IMR-90 (cell line): ENCODE data around the gene FOXF1. TPM values are rescaled to one million over a fixed set of nuclear protein-coding genes. Genes with fewer than 3 reads are reported as not detected.

Experiments used
- ATAC-seq: fragments of 200-7000 bp; cut with Tn5 transposase; 2 replicates; pipeline ENCODE4 v1.9.1; 2020; ENCODE audit warnings: low read depth, mild to moderate bottlenecking, moderate library complexity
- BruUV-seq: library from RNA; stranded (reverse); fragments of 400-500 nt; replicated peaks from 2 replicates; lab custom pipeline; 2021; lab: Mats Ljungman, UMichigan
- CTCF ChIA-PET: fragments of 300-600 bp; formaldehyde crosslinking; extraction: SDS; loops from one replicate; lab custom pipeline; 2021; ENCODE audit warnings: antibody characterized with exemption; lab: Yijun Ruan, JAX
- POLR2A ChIA-PET: fragments of 300-600 bp; sonication (Branson Sonifier 250); formaldehyde crosslinking; loops from one replicate; lab custom pipeline; 2022; ENCODE audit warnings: antibody characterized with exemption; ENCODE audit not compliant: unreplicated experiment; lab: Charles Lee
- DNase-seq: peaks from one replicate; pipeline ENCODE4 v3.0.0; 2013
- H2AFZ ChIP-seq: replicated peaks from 2 replicates; pipeline ENCODE3; 2013; ENCODE audit warnings: low read length, mild to moderate bottlenecking; ENCODE audit not compliant: poor library complexity
- H2AK5ac ChIP-seq: 2 replicates; pipeline ENCODE4 v1.6.1; 2013; ENCODE audit warnings: low read depth, low read length, inconsistent platforms
- H2AK9ac ChIP-seq: replicated peaks from 2 replicates; pipeline ENCODE3; 2013; ENCODE audit warnings: mild to moderate bottlenecking, low read depth, low read length, moderate library complexity; ENCODE audit not compliant: poor library complexity
- H2BK120ac ChIP-seq: 2 replicates; pipeline ENCODE4 v1.6.1; 2013; ENCODE audit warnings: low read depth, low read length, inconsistent platforms
- H2BK15ac ChIP-seq: 3 replicates; pipeline ENCODE4 v1.6.1; 2013; ENCODE audit warnings: low read depth, low read length, inconsistent platforms
- H2BK20ac ChIP-seq: 2 replicates; pipeline ENCODE4 v1.6.1; 2013; ENCODE audit warnings: low read depth, mild to moderate bottlenecking, inconsistent platforms, low read length, moderate library complexity
- H2BK5ac ChIP-seq: 2 replicates; pipeline ENCODE4 v1.6.1; 2013; ENCODE audit warnings: mild to moderate bottlenecking, low read depth, low read length, inconsistent platforms; ENCODE audit not compliant: poor library complexity, severe bottlenecking
- H3K14ac ChIP-seq: replicated peaks from 2 replicates; pipeline ENCODE4 v1.6.1; 2013; ENCODE audit warnings: low read depth, low read length, inconsistent platforms
- H3K18ac ChIP-seq: 2 replicates; pipeline ENCODE4 v1.6.1; 2013; ENCODE audit warnings: low read depth, low read length, control low read depth
- H3K23ac ChIP-seq: 2 replicates; pipeline ENCODE4 v1.6.1; 2013; ENCODE audit warnings: low read depth, low read length, inconsistent platforms
- H3K27ac ChIP-seq: 2 replicates; pipeline ENCODE4 v1.5.1; 2013; ENCODE audit warnings: mild to moderate bottlenecking, control low read depth, low read length; ENCODE audit not compliant: insufficient read depth
- H3K27me3 ChIP-seq: 2 replicates; pipeline ENCODE4 v1.6.1; 2013; ENCODE audit warnings: low read length; ENCODE audit not compliant: control insufficient read depth, insufficient read depth
- H3K36me3 ChIP-seq: 2 replicates; pipeline ENCODE4 v1.6.1; 2013; ENCODE audit warnings: low read length, mixed read lengths; ENCODE audit not compliant: control insufficient read depth, insufficient read depth
- H3K4ac ChIP-seq: 2 replicates; pipeline ENCODE4 v1.6.1; 2013; ENCODE audit warnings: low read depth, low read length, inconsistent platforms
- H3K4me1 ChIP-seq: 2 replicates; pipeline ENCODE4 v1.6.1; 2013; ENCODE audit warnings: low read length, mixed read lengths; ENCODE audit not compliant: control insufficient read depth, insufficient read depth
- H3K4me2 ChIP-seq: 2 replicates; pipeline ENCODE4 v1.6.1; 2013; ENCODE audit warnings: low read depth, mild to moderate bottlenecking, control low read depth, low read length, moderate library complexity
- H3K4me3 ChIP-seq: 2 replicates; pipeline ENCODE4 v1.5.1; 2013; ENCODE audit warnings: low read depth, mild to moderate bottlenecking, control low read depth, low read length, moderate library complexity; ENCODE audit not compliant: insufficient read depth
- H3K56ac ChIP-seq: 2 replicates; pipeline ENCODE4 v1.6.1; 2013; ENCODE audit warnings: low read length, inconsistent platforms; ENCODE audit not compliant: insufficient read depth; ENCODE audit errors: extremely low read depth
- H3K79me1 ChIP-seq, 2 experiments: 2 replicates each; pipeline ENCODE4 v1.6.1; 2013; ENCODE audit warnings: low read length in 2 of 2, inconsistent platforms in 1 of 2, low read depth in 1 of 2
- H3K9ac ChIP-seq: 2 replicates; pipeline ENCODE4 v1.6.1; 2013; ENCODE audit warnings: low read depth, low read length, control low read depth
- H3K9me1 ChIP-seq: 2 replicates; pipeline ENCODE4 v1.6.1; 2013; ENCODE audit warnings: low read length, inconsistent platforms; ENCODE audit not compliant: insufficient read depth
- H3K9me3 ChIP-seq: 2 replicates; pipeline ENCODE4 v1.6.1; 2013; ENCODE audit warnings: low read length; ENCODE audit not compliant: control insufficient read depth, insufficient read depth
- H4K20me1 ChIP-seq: 2 replicates; pipeline ENCODE4 v1.6.1; 2013; ENCODE audit warnings: low read length, inconsistent platforms; ENCODE audit not compliant: insufficient read depth
- H4K5ac ChIP-seq: 2 replicates; pipeline ENCODE4 v1.6.1; 2013; ENCODE audit warnings: mild to moderate bottlenecking, low read depth, low read length, control low read depth
- H4K8ac ChIP-seq, 2 experiments: 2 replicates each; pipeline ENCODE4 v1.6.1; 2013; ENCODE audit warnings: low read depth in 2 of 2, low read length in 2 of 2, control low read depth in 1 of 2, inconsistent platforms in 1 of 2
- H4K91ac ChIP-seq: 2 replicates; pipeline ENCODE4 v1.6.1; 2013; ENCODE audit warnings: low read depth, low read length, inconsistent platforms; ENCODE audit not compliant: insufficient read depth
- BHLHE40 ChIP-seq: fragments of 150-350 bp; IDR thresholded peaks from 2 replicates; pipeline ENCODE4 v1.6.1; 2016; ENCODE audit warnings: mild to moderate bottlenecking, low read depth, low read length
- CEBPB ChIP-seq: IDR thresholded peaks from 2 replicates; pipeline ENCODE4 v1.6.1; 2012; ENCODE audit warnings: low read depth, low read length, improper control_type of control experiment
- CHD1 ChIP-seq: IDR thresholded peaks from 2 replicates; pipeline ENCODE4 v1.6.1; 2012; ENCODE audit warnings: low read depth, low read length, improper control_type of control experiment
- CTCF ChIP-seq: conservative IDR thresholded peaks from 2 replicates; pipeline ENCODE4 v1.5.1; 2012; ENCODE audit warnings: mild to moderate bottlenecking, low read depth, low read length, improper control_type of control experiment
- FOS ChIP-seq: fragments of 150-350 bp; IDR thresholded peaks from 2 replicates; pipeline ENCODE4 v1.6.1; 2016; ENCODE audit warnings: low read depth, low read length
- MAFK ChIP-seq: IDR thresholded peaks from 2 replicates; pipeline ENCODE4 v1.6.1; 2012; ENCODE audit warnings: low read depth, low read length, improper control_type of control experiment
- MAZ ChIP-seq: IDR thresholded peaks from 2 replicates; pipeline ENCODE4 v1.6.1; 2012; ENCODE audit warnings: low read depth, mild to moderate bottlenecking, low read length, improper control_type of control experiment, moderate library complexity, borderline replicate concordance
- MXI1 ChIP-seq: IDR thresholded peaks from 2 replicates; pipeline ENCODE4 v1.6.1; 2012; ENCODE audit warnings: low read depth, mild to moderate bottlenecking, low read length, moderate library complexity, borderline replicate concordance
- NFE2L2 ChIP-seq: fragments of 150-350 bp; IDR thresholded peaks from 2 replicates; pipeline ENCODE4 v1.6.1; 2016; ENCODE audit warnings: low read depth, mild to moderate bottlenecking, low read length
- POLR2A ChIP-seq: IDR thresholded peaks from 2 replicates; pipeline ENCODE4 v1.6.1; 2012; ENCODE audit warnings: mild to moderate bottlenecking, low read depth, low read length
- RAD21 ChIP-seq: IDR thresholded peaks from 2 replicates; pipeline ENCODE4 v1.6.1; 2012; ENCODE audit warnings: low read length, improper control_type of control experiment
- RCOR1 ChIP-seq: IDR thresholded peaks from 2 replicates; pipeline ENCODE4 v1.6.1; 2012; ENCODE audit warnings: mild to moderate bottlenecking, low read length, improper control_type of control experiment; ENCODE audit not compliant: insufficient replicate concordance
- RFX5 ChIP-seq: IDR thresholded peaks from 2 replicates; pipeline ENCODE4 v1.8.0; 2012; ENCODE audit warnings: low read depth, mild to moderate bottlenecking, low read length, moderate library complexity
- SMC3 ChIP-seq: fragments of 150-350 bp; IDR thresholded peaks from 2 replicates; pipeline ENCODE4 v1.6.1; 2016; ENCODE audit warnings: low read depth, mild to moderate bottlenecking, antibody characterized with exemption, low read length, moderate library complexity
- WGBS, 2 experiments: methylation state at CpG; one replicate each; pipeline versions ENCODE4 v1.1.5 to v1.1.7; 2013; ENCODE audit warnings: missing lambda C conversion rate in 2 of 2; ENCODE audit not compliant: insufficient read length in 1 of 2; ENCODE audit errors: extremely low coverage in 2 of 2; 5-methylcytosine and 5-hydroxymethylcytosine counted together
- dilution Hi-C: fragments of 300-500 bp; cut with HindIII; formaldehyde crosslinking; loops from one replicate; pipeline ENCODE4 v1.14.3; 2018; ENCODE audit warnings: low sequenced_read_pairs; ENCODE audit not compliant: unreplicated experiment
- in situ Hi-C: fragments of 300-500 bp; cut with MboI; formaldehyde crosslinking; loops from 3 replicates; pipeline ENCODE4 v1.14.3; 2019; ENCODE audit warnings: low sequenced_read_pairs, inconsistent platforms, mixed read lengths
- intact Hi-C: fragments of 100-400 bp; cut with micrococcal nuclease; formaldehyde crosslinking; loops from 2 replicates; pipeline ENCODE4 v1.10.0; 2022
- polyA plus RNA-seq, 3 experiments: library from polyadenylated mRNA; depleted of rRNA; stranded (reverse); fragments of >200 nt; gene quantifications; 2 replicates each; pipeline ENCODE4 v1.2.3, GENCODE V29; 2012; ENCODE audit warnings: low replicate concordance in 1 of 3
- total RNA-seq: library from RNA; depleted of rRNA; stranded (reverse); fragments of >200 nt; gene quantifications from 2 replicates; pipeline ENCODE4 v1.2.3, GENCODE V29; 2012
- TF ChIP-seq, protein P1 (sequence below): fragments of 150-350 bp; IDR thresholded peaks from 2 replicates; pipeline ENCODE4 v1.6.1; 2016; ENCODE audit warnings: low read depth, mild to moderate bottlenecking, low read length, moderate library complexity, borderline replicate concordance
- TF ChIP-seq, protein P2 (sequence below): fragments of 150-350 bp; IDR thresholded peaks from 2 replicates; pipeline ENCODE4 v1.6.1; 2017; ENCODE audit warnings: mild to moderate bottlenecking, antibody characterized with exemption, low read length, low read depth

The FOXF1 gene
- total and polyA plus RNA-seq, 2 of the 4 experiments (the other 2 are of a cell fraction): 2.7 to 33.0 TPM

- dilution Hi-C loops (no loop called here), in situ Hi-C loops (no loop called here), intact Hi-C loops (no loop called here)
- Histone ChIP-seq H3K79me1 (peaks cover 7 to 53% of the 10 kb centered on the region in 2 experiments; a peak in 3 of 4 replicates), H2BK120ac (peak overlapping the region; percentile 52), H3K9ac (no peak overlapping the region), H2AFZ (no peak overlapping the region), H3K9me1 (peaks cover 10% of the 10 kb centered on the region), H4K5ac (no peak overlapping the region), H4K91ac (0 out of 2 replicates have a peak overlapping the region, but pooled peaks have one; percentile 32), H3K9me3 (peaks cover 7% of the 10 kb centered on the region), H3K4me1 (peaks cover 16% of the 10 kb centered on the region), H4K8ac (no peak overlapping the region; a peak in 1 of 4 replicates), H3K18ac (no peak overlapping the region), H2AK5ac (peak overlapping the region; percentile 44; the same call in 1 of the 2 replicates), H3K4ac (peak overlapping the region; percentile 51; the same call in 1 of the 2 replicates), H4K20me1 (no peaks in the 10 kb centered on the region), H3K27ac (no peak overlapping the region), H3K4me3 (no peak overlapping the region), H2BK15ac (peak overlapping the region; percentile 25; the same call in 1 of the 3 replicates), H2BK5ac (peak overlapping the region; percentile 7), H2BK20ac (0 out of 2 replicates have a peak overlapping the region, but pooled peaks have one; percentile 30), H3K36me3 (peaks cover 12% of the 10 kb centered on the region; the same call in 1 of the 2 replicates), H3K23ac (no peak overlapping the region), H2AK9ac (no peak overlapping the region), H3K56ac (no peak overlapping the region), H3K4me2 (no peak overlapping the region), H3K27me3 (no peaks in the 10 kb centered on the region), H3K14ac (0 out of 2 replicates have a peak overlapping the region, but pooled peaks have one; percentile 34)
- CTCF ChIA-PET: no interaction called here
- DNase-seq (no peak), ATAC-seq (no peak)
- POLR2A ChIA-PET: no interaction called here
- TF ChIP-seq MXI1 (no peak), CHD1 (no peak), RFX5 (no peak), FOS (no peak), POLR2A (no peak), NFE2L2 (no peak), MAZ (no peak), RCOR1 (no peak), BHLHE40 (no peak), MAFK (no peak), CTCF (no peak), SMC3 (no peak), RAD21 (no peak), CEBPB (no peak)
- TF ChIP-seq, protein P1, sequence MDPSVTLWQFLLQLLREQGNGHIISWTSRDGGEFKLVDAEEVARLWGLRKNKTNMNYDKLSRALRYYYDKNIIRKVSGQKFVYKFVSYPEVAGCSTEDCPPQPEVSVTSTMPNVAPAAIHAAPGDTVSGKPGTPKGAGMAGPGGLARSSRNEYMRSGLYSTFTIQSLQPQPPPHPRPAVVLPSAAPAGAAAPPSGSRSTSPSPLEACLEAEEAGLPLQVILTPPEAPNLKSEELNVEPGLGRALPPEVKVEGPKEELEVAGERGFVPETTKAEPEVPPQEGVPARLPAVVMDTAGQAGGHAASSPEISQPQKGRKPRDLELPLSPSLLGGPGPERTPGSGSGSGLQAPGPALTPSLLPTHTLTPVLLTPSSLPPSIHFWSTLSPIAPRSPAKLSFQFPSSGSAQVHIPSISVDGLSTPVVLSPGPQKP: no peak
- TF ChIP-seq, protein P2, sequence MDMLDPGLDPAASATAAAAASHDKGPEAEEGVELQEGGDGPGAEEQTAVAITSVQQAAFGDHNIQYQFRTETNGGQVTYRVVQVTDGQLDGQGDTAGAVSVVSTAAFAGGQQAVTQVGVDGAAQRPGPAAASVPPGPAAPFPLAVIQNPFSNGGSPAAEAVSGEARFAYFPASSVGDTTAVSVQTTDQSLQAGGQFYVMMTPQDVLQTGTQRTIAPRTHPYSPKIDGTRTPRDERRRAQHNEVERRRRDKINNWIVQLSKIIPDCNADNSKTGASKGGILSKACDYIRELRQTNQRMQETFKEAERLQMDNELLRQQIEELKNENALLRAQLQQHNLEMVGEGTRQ: no peak
- no TSS peak for BruUV-seq
- WGBS, 2 experiments: 100% methylated on average over 1 of the region's 2 CpGs; no CpG with 5 or more reads in 1 of the 2 experiments
Observed at GRCh38 chr16:86465434-86465833, 44.9 kb upstream of the FOXF1 start.
